Epithelial cell of proximal tubule (primary cell): ENCODE data around the gene AGK. TPM values are rescaled to one million over a fixed set of nuclear protein-coding genes. Genes with fewer than 3 reads are reported as not detected.

Source experiments
- DNase-seq: peaks from one replicate; pipeline ENCODE4 v3.0.0-alpha.2; 2011; ENCODE audit warnings: low read depth
- H3K4me3 ChIP-seq: 2 replicates; pipeline ENCODE4 v1.5.1; 2011; ENCODE audit warnings: low read depth, mild to moderate bottlenecking, low read length
- CTCF ChIP-seq: conservative IDR thresholded peaks from 2 replicates; pipeline ENCODE4 v1.5.1; 2012; ENCODE audit warnings: low read depth, mild to moderate bottlenecking, low read length
- total RNA-seq: library from RNA; depleted of rRNA; stranded (reverse); fragments of >200 nt; gene quantifications from 2 replicates; pipeline ENCODE4 v1.2.3, GENCODE V29; 2015

The AGK gene
- total RNA-seq, result 28.4 and 31.0 TPM in 2 replicates

DNA sequence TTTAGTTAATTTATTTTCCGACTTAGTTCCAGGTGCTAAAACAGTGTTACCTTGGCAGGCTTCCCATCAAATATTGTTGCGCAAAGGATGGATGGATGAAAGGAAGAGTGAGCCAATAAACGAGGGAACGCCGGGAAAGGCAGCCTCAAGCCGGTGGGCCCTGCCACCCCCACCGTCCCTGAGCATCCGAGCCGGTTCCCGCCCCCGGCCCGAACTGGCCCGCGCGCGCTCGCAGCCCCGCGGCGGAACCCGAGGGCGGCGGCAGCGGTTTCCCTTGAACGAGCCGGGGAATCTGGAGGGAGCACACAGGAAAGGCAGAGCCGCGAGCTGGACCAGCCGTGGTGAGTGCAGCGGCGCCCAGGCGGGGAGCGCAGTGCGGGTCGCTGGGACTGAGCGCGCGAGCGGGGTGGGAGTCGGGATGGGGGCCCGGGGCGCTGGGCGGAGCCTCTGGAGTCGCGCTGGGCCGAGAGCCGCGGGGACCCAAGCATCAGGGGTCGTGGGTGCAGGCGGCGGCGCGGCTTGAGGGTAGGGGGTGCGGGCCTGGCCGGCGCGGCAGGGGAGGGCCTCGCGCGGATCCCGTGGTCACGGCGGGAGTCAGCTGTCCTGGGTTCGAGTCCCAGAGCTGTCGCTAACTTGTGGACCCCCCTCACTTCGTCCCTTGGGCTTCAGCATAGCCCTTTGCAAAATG lies at the start of gene AGK:
AGK (plus strand) TSS at position 317 of the 688 bp plus-strand sequence. CDS start 4,057 bp downstream, outside the sequence.
- no peak for DNase-seq
- no peak for TF ChIP-seq CTCF
- peak within 1 kb of the TSS; percentile 73 for H3K4me3 ChIP-seq

- H3K4me3 ChIP-seq, result no peak overlapping the region
- no peak for DNase-seq
- TF ChIP-seq CTCF, result no peak
Measured at GRCh38 chr7:141501451-141501850, 49.8 kb upstream of the AGK start.

DNA sequence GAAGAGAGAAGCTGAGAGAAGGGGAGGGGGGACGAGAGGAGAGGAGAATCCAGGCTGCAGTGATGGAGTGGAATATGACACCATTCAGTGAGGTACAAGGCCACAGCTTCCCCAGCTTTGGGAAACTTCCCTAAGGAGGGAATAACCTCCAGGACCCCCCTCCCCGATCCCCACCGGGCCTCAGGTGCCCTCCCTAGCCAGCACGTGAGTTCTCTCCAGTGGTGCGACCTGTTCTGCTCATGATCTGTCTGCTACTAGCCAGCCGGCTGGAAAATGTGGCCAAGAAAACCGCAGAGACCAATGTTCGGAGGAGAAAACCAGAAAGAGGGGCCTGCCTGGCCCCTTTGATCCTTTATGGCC lies 39.9 kb upstream of the AGK start:
- no peak for TF ChIP-seq CTCF
- H3K4me3 ChIP-seq, result peak overlapping the region; percentile 51
- DNase-seq, result no peak

DNA sequence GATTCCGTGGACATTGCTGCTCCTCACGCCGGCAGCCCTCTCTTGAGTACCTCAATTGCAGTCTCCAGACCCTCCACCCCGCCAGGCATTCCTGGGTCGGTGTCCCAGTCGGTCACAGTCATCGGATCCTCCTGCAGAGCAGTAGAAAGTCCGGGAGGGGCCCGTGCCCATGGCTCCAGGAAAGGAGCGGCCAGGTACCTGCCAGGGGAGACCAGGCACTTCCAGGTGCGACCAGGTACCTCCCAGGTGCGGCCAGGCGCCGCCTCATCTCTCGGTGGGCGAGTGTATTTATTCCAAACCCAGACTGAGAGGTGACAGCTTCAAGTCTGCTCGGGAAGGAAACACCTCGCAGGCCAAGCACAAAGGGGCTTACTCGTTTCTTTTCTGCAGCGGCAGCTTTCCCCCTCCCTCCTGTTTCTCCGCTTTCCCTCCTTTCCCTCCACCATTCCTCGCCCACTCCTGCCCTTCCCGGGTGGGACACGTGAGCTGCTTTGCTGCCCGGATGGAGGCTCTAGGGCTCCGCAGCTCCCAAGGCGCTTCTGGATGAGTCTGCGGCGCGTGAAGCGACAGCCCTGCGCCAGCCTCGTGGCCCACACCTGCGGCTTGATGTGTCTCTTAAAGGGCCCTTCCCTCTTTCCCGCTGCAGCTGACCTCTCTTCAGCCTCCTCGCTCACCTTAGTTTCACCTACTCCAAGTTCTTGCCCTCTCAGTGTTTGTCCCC lies 39.4 kb upstream of the AGK start:
- no peak for TF ChIP-seq CTCF
- DNase-seq, result no peak
- peak overlapping the region; percentile 51 for H3K4me3 ChIP-seq

DNA sequence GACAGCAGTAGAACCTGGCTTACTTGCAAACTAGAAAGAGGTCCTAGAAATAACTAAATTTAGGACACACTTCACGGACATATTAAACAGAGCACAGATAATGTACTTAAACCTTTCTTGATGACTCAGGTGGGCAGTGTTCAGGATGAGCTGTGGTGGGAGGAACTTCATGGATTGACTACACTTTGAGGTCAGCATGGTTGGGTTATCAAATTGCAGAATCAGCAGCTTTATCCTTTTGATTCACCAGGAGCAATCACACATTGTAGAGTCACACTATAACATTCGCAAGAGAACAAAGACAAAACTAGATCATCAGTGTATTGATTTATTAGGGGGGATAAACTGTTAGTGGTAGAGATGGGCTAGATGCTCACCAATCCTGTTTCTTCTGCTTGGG lies 38.6 kb upstream of the AGK start:
- TF ChIP-seq CTCF, result no peak
- H3K4me3 ChIP-seq, result no peak overlapping the region
- DNase-seq, result no peak

- no peak for TF ChIP-seq CTCF
- no peak overlapping the region for H3K4me3 ChIP-seq
- no peak for DNase-seq
Measured at GRCh38 chr7:141513720-141514119, 37.5 kb upstream of the AGK start.

DNA sequence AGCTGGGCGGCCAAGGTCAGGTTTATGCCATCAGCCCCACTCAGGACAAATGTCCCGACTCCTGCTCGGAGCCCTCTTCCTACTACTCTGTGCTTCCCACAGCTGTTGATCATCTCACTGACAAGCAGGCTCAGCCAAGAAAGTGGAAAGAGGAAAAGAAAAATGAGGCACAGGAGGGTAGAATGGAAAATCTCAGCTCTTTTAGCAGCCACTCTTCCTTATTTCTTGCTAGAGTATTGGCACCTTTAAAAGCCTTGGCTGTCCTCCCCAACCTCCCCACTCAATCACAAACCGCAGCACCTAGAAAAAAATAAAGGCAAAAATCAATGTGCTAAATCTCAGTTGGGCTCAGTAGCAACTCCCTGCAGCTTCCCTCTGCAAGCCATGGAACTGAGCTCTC lies 35.3 kb upstream of the AGK start:
- DNase-seq, result no peak
- TF ChIP-seq CTCF, result no peak
- no peak overlapping the region for H3K4me3 ChIP-seq
